ENCODE results near the gene CD38. TPM values are rescaled to one million over a fixed set of nuclear protein-coding genes. Genes with fewer than 3 reads are reported as not detected.

CD38 gene
- total RNA-seq, 1 experiment from 2014 or later: 0.17 TPM

DNA sequence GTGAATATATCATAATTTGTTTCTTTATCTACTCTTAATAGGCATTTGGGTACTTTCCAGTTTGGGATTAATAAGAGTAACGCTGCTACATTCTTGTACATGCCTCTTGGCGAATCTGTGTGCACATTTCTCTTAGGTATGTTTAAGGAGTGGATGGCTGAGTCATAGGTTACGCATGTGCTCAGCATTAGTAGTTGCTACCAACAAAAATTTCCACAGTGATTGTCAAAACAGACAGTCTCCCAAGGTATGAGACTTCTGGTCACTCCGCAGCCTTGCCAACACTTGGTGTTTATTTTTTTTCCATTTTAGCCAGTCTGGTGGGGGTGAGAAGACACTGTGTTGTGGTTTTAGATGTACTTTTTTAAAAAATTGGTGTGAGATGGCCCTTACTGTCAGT is 115.8 kb downstream of the CD38 start:
- Mint-ChIP-seq H3K9me3 (peaks cover 11% of the 10 kb centered on the region), H3K27me3 (ENCODE audit: low read depth) (no peaks in the 10 kb centered on the region), H3K36me3 (no peaks in the 10 kb centered on the region; the same call in 1 of the 2 replicates), H3K4me3 (no peak overlapping the region), H3K27ac (no peak overlapping the region), H3K4me1 (peaks cover 15% of the 10 kb centered on the region)
- CTCF ChIA-PET: interaction anchor here (1.6 kb wide), 1 partner anchor 12 kb away, joined by 6 read pairs; no protein-coding TSS in a partner anchor
- DNase-seq (ENCODE audit: low spot score): no peak
- POLR2A ChIA-PET: no interaction called here
- no peak for ATAC-seq
- TF ChIP-seq, protein P1, sequence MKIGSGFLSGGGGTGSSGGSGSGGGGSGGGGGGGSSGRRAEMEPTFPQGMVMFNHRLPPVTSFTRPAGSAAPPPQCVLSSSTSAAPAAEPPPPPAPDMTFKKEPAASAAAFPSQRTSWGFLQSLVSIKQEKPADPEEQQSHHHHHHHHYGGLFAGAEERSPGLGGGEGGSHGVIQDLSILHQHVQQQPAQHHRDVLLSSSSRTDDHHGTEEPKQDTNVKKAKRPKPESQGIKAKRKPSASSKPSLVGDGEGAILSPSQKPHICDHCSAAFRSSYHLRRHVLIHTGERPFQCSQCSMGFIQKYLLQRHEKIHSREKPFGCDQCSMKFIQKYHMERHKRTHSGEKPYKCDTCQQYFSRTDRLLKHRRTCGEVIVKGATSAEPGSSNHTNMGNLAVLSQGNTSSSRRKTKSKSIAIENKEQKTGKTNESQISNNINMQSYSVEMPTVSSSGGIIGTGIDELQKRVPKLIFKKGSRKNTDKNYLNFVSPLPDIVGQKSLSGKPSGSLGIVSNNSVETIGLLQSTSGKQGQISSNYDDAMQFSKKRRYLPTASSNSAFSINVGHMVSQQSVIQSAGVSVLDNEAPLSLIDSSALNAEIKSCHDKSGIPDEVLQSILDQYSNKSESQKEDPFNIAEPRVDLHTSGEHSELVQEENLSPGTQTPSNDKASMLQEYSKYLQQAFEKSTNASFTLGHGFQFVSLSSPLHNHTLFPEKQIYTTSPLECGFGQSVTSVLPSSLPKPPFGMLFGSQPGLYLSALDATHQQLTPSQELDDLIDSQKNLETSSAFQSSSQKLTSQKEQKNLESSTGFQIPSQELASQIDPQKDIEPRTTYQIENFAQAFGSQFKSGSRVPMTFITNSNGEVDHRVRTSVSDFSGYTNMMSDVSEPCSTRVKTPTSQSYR (CRISPR knock-in tag; IDR thresholded peaks at IDR 0.05): no peak
- TF ChIP-seq EMX1 (CRISPR knock-in tag; IDR thresholded peaks at IDR 0.05) (no peak), CREM (CRISPR knock-in tag; IDR thresholded peaks at IDR 0.05) (no peak), ZNF416 (CRISPR knock-in tag; IDR thresholded peaks at IDR 0.05) (no peak), GRHL2 (CRISPR knock-in tag; IDR thresholded peaks at IDR 0.05; ENCODE audit: insufficient replicate concordance, severe bottlenecking) (no peak), NFATC4 (CRISPR knock-in tag; IDR thresholded peaks at IDR 0.05) (no peak), ZNF396 (CRISPR knock-in tag; IDR thresholded peaks at IDR 0.05; ENCODE audit: borderline replicate concordance) (no peak), SOX15 (CRISPR knock-in tag; IDR thresholded peaks at IDR 0.05) (no peak), ELF4 (CRISPR knock-in tag; IDR thresholded peaks at IDR 0.05; ENCODE audit: low read depth) (no peak), ZNF423 (CRISPR knock-in tag; IDR thresholded peaks at IDR 0.05) (no peak), ZNF671 (CRISPR knock-in tag; IDR thresholded peaks at IDR 0.05) (no peak), NR3C1 (CRISPR knock-in tag; conservative IDR thresholded peaks at IDR 0.05; ENCODE audit: low read depth) (no peak)
- TF ChIP-seq, protein P2, sequence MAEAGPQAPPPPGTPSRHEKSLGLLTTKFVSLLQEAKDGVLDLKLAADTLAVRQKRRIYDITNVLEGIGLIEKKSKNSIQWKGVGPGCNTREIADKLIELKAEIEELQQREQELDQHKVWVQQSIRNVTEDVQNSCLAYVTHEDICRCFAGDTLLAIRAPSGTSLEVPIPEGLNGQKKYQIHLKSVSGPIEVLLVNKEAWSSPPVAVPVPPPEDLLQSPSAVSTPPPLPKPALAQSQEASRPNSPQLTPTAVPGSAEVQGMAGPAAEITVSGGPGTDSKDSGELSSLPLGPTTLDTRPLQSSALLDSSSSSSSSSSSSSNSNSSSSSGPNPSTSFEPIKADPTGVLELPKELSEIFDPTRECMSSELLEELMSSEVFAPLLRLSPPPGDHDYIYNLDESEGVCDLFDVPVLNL (CRISPR knock-in tag; IDR thresholded peaks at IDR 0.05; ENCODE audit: borderline replicate concordance, low read depth): no peak

DNA sequence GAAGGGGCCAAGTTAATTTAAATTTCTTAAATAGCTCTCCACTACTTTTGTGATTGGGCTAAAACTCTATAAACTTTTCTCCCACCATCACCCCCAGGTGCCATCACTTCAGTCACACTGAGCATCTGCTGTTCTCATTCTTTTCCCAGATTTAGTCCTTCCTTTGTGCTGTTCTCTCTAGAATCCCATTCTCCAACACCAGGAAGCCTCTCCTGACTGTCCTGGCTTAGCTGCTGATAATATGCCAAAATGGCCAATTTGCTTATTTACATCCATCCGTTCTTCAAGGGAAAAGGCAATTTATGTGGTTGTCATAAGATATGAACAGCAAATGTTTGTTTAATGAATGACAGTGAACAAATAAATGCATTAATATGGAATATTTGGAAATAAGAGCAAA is 116.3 kb downstream of the CD38 start:
- Mint-ChIP-seq H3K27ac (no peak overlapping the region), H3K36me3 (no peaks in the 10 kb centered on the region; the same call in 1 of the 2 replicates), H3K9me3 (peaks cover 13% of the 10 kb centered on the region), H3K4me1 (peaks cover 15% of the 10 kb centered on the region), H3K27me3 (ENCODE audit: low read depth) (no peaks in the 10 kb centered on the region), H3K4me3 (no peak overlapping the region)
- DNase-seq (ENCODE audit: low spot score): no peak
- no peak for ATAC-seq
- TF ChIP-seq ESRRA (CRISPR knock-in tag; IDR thresholded peaks at IDR 0.05; ENCODE audit: borderline replicate concordance) (no peak), MYBL2 (CRISPR knock-in tag; IDR thresholded peaks at IDR 0.05) (no peak), IRF2 (CRISPR knock-in tag; IDR thresholded peaks at IDR 0.05; ENCODE audit: borderline replicate concordance, low read depth) (no peak), FOXJ3 (CRISPR knock-in tag; IDR thresholded peaks at IDR 0.05; ENCODE audit: borderline replicate concordance) (no peak), OVOL2 (CRISPR knock-in tag; IDR thresholded peaks at IDR 0.05; ENCODE audit: borderline replicate concordance) (no peak), TCF7 (CRISPR knock-in tag; IDR thresholded peaks at IDR 0.05; ENCODE audit: low read depth) (no peak)
- TF ChIP-seq, protein P3, sequence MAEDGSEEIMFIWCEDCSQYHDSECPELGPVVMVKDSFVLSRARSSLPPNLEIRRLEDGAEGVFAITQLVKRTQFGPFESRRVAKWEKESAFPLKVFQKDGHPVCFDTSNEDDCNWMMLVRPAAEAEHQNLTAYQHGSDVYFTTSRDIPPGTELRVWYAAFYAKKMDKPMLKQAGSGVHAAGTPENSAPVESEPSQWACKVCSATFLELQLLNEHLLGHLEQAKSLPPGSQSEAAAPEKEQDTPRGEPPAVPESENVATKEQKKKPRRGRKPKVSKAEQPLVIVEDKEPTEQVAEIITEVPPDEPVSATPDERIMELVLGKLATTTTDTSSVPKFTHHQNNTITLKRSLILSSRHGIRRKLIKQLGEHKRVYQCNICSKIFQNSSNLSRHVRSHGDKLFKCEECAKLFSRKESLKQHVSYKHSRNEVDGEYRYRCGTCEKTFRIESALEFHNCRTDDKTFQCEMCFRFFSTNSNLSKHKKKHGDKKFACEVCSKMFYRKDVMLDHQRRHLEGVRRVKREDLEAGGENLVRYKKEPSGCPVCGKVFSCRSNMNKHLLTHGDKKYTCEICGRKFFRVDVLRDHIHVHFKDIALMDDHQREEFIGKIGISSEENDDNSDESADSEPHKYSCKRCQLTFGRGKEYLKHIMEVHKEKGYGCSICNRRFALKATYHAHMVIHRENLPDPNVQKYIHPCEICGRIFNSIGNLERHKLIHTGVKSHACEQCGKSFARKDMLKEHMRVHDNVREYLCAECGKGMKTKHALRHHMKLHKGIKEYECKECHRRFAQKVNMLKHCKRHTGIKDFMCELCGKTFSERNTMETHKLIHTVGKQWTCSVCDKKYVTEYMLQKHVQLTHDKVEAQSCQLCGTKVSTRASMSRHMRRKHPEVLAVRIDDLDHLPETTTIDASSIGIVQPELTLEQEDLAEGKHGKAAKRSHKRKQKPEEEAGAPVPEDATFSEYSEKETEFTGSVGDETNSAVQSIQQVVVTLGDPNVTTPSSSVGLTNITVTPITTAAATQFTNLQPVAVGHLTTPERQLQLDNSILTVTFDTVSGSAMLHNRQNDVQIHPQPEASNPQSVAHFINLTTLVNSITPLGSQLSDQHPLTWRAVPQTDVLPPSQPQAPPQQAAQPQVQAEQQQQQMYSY (CRISPR knock-in tag; IDR thresholded peaks at IDR 0.05): no peak
- TF ChIP-seq, protein P4, sequence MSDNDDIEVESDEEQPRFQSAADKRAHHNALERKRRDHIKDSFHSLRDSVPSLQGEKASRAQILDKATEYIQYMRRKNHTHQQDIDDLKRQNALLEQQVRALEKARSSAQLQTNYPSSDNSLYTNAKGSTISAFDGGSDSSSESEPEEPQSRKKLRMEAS (CRISPR knock-in tag; IDR thresholded peaks at IDR 0.05): no peak
- TF ChIP-seq, protein P1 (CRISPR knock-in tag; IDR thresholded peaks at IDR 0.05): no peak
- ChIA-PET POLR2A (no interaction called here), CTCF (interaction anchor here (1.6 kb wide), 1 partner anchor 12 kb away, joined by 6 read pairs; no protein-coding TSS in a partner anchor)

All from WTC11 (cell line).